ENCODE data around the gene TRAPPC1. TPM values are rescaled to one million over a fixed set of nuclear protein-coding genes. Genes with fewer than 3 reads are reported as not detected.
A peak's percentile ranks its signal among the peaks of the same experiment; 100 is the strongest.

Gene TRAPPC1
- total and polyA plus RNA-seq, 5 experiments from 2014 or later = 93.4 to 219 (median 199) TPM

DNA sequence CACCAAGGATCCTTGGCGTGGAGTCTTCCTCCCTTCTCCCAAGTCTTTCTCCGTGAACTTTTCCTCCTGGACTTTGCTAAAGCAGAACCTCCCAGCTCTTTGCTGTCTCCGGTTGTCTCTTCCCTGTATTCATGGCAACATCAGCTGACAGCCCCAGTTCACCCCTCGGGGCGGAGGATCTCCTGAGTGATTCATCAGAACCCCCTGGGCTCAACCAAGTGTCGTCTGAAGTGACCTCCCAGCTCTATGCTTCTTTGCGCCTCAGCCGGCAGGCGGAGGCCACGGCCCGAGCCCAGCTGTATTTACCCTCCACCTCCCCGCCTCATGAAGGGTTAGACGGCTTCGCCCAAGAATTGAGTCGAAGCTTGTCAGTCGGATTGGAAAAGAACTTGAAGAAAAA lies 1.2 kb upstream of the TRAPPC1 start:
- peaks cover 27 to 53% (median 50%) of the 10 kb centered on the region in 4 donors for H3K4me1 Mint-ChIP-seq
- no peak for DNase-seq
- POLR2A ChIA-PET = interaction anchor here (0.6 to 6.2 kb wide), 12 partner anchors 11 to 288 kb away, joined by 3 to 110 read pairs (median 10); partner anchors contain the start of genes CYB5D1, KDM6B, NAA38 and RNF227
- no peaks in the 10 kb centered on the region for H3K27me3 Mint-ChIP-seq
- H3K27ac Mint-ChIP-seq = peak overlapping the region; percentile 91 to 99 (median 97)
- H3K4me3 Mint-ChIP-seq = peak overlapping the region; percentile 87 to 100 (median 98)
- no peak for ATAC-seq
- no peaks in the 10 kb centered on the region for H3K9me3 Mint-ChIP-seq
- H3K36me3 Mint-ChIP-seq = peaks cover 0 to 33% (median 4%) of the 10 kb centered on the region in 3 donors

DNA sequence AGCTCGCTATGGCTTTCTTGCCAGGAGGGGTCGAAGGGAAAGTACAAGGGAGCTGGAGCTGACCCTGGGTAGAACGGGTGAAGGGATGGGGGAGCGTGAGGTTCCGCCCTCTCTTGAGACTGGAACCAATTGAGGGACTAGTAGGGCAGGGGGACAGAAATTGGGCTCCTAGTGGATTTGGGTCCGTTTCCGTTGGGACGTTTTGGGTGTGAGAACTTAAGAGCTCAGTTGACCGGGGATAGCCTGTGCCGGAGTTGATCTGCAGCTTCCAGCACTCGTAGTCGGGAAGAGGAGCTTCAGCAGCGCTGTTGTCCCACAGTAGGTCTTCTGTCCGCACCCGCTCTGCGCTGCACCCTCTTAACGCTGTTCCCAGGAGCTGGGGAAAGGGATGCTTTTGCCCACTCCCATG lies 741 bp upstream of the TRAPPC1 start:
- no peaks in the 10 kb centered on the region for H3K27me3 Mint-ChIP-seq
- peak overlapping the region; percentile 87 to 100 (median 98) for H3K4me3 Mint-ChIP-seq
- POLR2A ChIA-PET = interaction anchor here (0.6 to 6.2 kb wide), 11 partner anchors 10 to 289 kb away, joined by 3 to 110 read pairs (median 11); partner anchors contain the start of genes CYB5D1, KDM6B, NAA38 and RNF227
- ATAC-seq (peak; percentile 24), DNase-seq (no peak)
- peaks cover 0 to 34% (median 4%) of the 10 kb centered on the region in 3 donors for H3K36me3 Mint-ChIP-seq
- H3K9me3 Mint-ChIP-seq = no peaks in the 10 kb centered on the region
- peak overlapping the region; percentile 91 to 99 (median 97) for H3K27ac Mint-ChIP-seq
- peaks cover 28 to 56% (median 51%) of the 10 kb centered on the region in 4 donors for H3K4me1 Mint-ChIP-seq

DNA sequence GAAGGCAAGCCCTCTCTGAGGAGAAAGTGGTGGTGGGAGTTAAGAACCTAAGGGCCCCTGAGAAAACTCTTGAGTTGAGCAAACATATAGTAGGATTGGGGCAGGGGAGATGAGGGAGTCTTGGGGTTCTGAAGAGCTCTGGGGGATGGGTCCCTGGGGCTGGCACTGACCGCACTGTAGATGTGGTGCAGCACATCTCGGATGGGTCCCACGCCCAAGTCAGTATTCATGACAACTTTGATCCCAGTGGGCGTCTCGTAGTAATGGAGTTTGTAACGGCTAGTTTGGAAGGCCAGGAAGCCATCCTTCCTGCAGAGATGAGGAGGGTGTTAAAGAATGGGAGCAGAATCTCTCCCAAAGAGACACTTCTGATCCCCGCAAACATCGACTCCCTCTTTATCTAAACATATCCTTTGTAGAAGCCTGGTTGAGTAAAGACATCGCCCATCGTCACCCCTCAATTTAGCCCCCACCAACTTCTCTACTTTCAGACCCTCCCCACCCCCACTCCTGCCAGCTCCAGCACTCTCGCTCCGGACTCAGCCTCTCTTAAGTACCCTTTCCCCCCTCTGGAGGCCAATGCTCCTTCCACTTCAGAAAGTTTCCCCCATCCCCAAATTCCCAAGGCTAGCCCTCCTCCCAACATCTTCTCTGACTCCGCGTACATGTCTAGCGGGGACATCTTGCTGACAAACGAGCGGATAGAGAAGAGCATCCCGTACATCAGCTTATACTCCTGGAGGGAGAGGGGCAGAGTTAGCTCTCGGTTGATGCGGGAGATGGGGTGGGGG lies 710 bp downstream of the TRAPPC1 start:
- ATAC-seq = no peak
- POLR2A ChIA-PET = interaction anchor here (0.6 to 6.2 kb wide), 9 partner anchors 9 to 244 kb away, joined by 3 to 110 read pairs (median 11); partner anchors contain the start of genes CYB5D1, KDM6B, NAA38 and RNF227
- Mint-ChIP-seq H3K27me3 (no peaks in the 10 kb centered on the region), H3K36me3 (peaks cover 0 to 21% (median 0%) of the 10 kb centered on the region in 3 donors), H3K4me1 (peaks cover 28 to 56% (median 51%) of the 10 kb centered on the region in 4 donors), H3K27ac (peak overlapping the region; percentile 74 to 99 (median 97)), H3K9me3 (no peaks in the 10 kb centered on the region), H3K4me3 (peak overlapping the region; percentile 87 to 100 (median 98))
- no peak for DNase-seq

DNA sequence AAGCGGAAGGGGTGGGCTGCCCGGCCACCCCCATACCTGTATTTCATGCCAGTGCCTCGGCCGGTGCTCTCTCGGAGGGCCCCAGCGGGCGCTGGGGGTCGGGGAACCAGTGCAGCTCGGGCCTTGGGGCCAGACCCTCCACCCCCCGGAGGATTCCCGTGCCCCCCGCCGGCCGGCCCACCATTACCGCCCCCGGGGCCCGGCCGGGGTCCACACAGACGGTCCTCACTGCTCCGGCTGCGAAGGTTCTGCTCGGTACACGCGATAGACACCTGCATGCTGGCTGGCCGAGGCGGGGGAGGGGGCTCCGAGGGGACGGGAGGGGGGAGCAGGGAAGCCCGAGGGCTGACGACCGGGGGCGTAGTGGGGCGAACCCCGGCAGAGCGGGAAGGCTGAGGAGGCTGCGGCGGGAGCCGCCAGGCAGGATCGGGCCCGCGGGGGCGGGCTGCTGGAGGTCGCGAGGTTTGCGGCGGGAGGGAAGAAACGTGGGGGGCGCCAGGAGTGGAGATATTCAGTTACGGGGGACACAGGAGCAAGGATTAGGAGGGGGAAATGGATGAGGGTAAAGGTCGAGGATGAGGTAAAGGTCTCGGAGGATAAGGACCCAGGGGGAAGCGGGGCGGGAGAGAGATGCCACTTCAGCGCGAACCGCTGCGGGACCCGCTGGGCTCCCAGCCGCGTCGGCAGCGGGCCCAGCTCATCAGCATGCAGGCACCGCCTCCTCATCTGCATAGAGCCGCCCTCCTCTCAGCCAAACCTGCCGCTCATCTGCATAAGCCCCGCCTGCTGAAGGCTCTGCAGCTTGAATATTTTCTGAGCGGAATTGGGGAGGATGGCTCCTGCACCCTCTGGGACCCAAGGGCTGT lies 2.4 kb downstream of the TRAPPC1 start, which contains the start of gene KCNAB3:
Gene KCNAB3, minus strand, starts transcription at position 699 of the 866 bp plus-strand sequence. Its CDS starts 421 bp downstream, at position 278.
- POLR2A ChIA-PET = interaction anchor here (1.2 to 6.2 kb wide), 2 partner anchors 12 to 243 kb away, joined by 5 to 110 read pairs; partner anchors contain the start of gene RNF227
- Mint-ChIP-seq H3K36me3 (peaks cover 0 to 10% (median 0%) of the 10 kb centered on the region in 3 donors), H3K4me1 (peaks cover 25 to 50% (median 43%) of the 10 kb centered on the region in 4 donors), H3K27ac (peak within 1 kb of the TSS; percentile 60 to 99 (median 90)), H3K4me3 (peak within 1 kb of the TSS; percentile 87 to 100 (median 98)), H3K27me3 (no peaks in the 10 kb centered on the region), H3K9me3 (no peaks in the 10 kb centered on the region)
- ATAC-seq (no peak), DNase-seq (peak in 5 of 10 donors; percentile 24 to 52 (median 32))

DNA sequence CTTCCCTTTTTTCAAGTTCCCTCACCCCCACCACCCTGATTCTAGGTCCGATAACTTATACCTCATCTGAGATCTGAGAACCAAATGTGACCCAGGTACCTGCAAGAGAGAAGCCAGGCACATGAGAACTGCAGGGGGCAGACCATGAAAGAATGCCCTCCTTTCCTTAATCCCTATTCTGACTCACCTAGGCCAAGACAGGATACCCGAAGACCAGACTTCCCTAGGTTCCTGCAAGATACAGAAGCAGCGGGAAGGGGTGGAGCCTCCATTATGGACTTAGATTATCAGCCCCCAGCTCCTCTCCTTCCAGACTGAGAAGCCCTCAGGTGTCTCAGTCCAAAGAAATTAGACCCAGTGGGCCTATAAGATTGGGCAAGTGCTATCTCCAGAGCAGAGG lies 4.2 kb downstream of the TRAPPC1 start:
- Mint-ChIP-seq H3K4me1 (peaks cover 15 to 43% (median 38%) of the 10 kb centered on the region in 4 donors), H3K9me3 (no peaks in the 10 kb centered on the region), H3K27me3 (no peaks in the 10 kb centered on the region), H3K36me3 (peaks cover 0 to 10% (median 0%) of the 10 kb centered on the region in 3 donors), H3K27ac (peak overlapping the region in 2 of 10 donors; percentile 2 to 17), H3K4me3 (peak overlapping the region in 1 of 10 donors; percentile 2)
- DNase-seq = no peak
- no peak for ATAC-seq
- POLR2A ChIA-PET = interaction anchor here (2.2 to 6.2 kb wide), 2 partner anchors 10 to 12 kb away, joined by 6 to 110 read pairs; partner anchors contain the start of gene RNF227

DNA sequence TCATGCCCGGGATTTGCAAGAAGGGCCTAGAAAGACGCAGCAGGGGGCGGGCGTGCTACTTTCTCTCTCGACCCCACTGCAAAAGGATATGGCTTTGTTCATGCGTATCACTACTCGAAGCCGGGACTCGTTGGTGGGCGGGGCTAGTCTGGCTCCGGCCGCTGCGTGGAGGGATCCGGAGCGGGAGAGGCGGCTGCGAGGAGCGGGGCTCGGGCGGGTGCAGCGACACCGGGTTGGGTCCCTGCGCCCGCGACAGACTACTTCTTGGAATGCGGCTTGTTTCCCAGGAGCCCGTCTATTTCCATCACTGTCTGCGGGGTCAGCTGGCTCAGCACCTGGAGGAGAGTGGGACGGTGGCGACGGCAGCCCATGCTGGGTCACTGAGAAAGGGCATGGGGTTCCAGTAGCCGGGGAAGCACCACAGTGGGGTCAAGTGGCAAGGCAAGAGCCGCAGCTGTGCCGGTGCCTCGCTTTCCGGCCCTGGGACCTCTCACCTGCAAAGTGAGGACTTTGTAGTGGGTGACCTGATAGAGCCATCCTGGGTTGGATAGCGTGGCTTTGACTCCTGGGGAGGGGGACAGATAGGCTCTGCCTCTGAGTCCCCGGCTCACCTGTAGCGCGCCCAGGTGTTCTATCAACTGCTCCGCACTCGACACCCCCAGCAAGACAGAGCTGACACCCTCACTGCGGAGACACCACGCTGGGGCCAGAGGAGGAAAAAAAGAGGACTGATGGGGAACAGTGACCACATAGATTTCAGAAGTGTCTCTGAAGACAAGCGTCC lies 8.7 kb downstream of the TRAPPC1 start:
- ATAC-seq (peak; percentile 93 to 94), DNase-seq (peak; percentile 80 to 92 (median 84))
- POLR2A ChIA-PET = interaction anchor here (0.7 to 3.2 kb wide), 12 partner anchors 9 to 236 kb away, joined by 3 to 32 read pairs (median 4); partner anchors contain the start of genes CNTROB, TP53 and TRAPPC1
- Mint-ChIP-seq H3K4me1 (peaks cover 9 to 27% (median 23%) of the 10 kb centered on the region in 4 donors), H3K27me3 (no peaks in the 10 kb centered on the region), H3K4me3 (peak overlapping the region; percentile 79 to 88 (median 86)), H3K9me3 (no peaks in the 10 kb centered on the region), H3K27ac (peak overlapping the region; percentile 93 to 99 (median 96)), H3K36me3 (peaks cover 0 to 3% (median 0%) of the 10 kb centered on the region in 3 donors)

DNA sequence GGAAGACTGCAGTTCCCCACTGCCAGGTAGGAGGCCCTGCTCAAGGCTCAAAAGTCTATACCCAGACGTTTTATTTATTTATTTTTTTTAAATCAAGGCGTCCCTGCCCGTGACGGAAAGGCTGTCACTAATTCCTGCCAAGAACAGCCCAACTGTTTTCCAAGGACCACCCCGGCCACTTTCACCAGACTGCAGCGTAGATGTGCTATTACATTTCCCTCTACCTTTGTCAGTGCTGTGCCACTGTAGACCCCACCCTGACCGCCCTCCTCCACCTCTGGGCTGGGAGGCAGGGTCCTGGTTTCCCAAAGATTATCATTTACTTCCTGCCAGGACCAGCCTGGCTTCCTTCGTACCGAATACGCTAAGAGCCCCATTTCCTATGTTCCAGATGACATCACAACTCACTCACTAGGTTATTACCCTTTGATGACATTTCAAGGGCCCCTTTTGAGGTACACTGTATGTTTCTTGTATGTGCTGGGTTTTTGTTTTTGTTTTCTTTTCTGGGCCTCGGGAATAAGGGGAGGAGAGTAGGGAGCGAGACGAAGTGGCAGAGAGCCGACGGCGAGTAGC lies 9.4 kb downstream of the TRAPPC1 start:
- no peak for DNase-seq
- peaks cover 7 to 25% (median 21%) of the 10 kb centered on the region in 4 donors for H3K4me1 Mint-ChIP-seq
- H3K27ac Mint-ChIP-seq = peak overlapping the region; percentile 93 to 99 (median 96)
- no peaks in the 10 kb centered on the region for H3K36me3 Mint-ChIP-seq
- peak; percentile 67 to 84 for ATAC-seq
- no peaks in the 10 kb centered on the region for H3K27me3 Mint-ChIP-seq
- no peaks in the 10 kb centered on the region for H3K9me3 Mint-ChIP-seq
- POLR2A ChIA-PET = interaction anchor here (0.7 to 3.2 kb wide), 11 partner anchors 9 to 236 kb away, joined by 3 to 32 read pairs (median 4); partner anchors contain the start of genes CNTROB, TP53 and TRAPPC1
- H3K4me3 Mint-ChIP-seq = peak overlapping the region; percentile 79 to 88 (median 86)

DNA sequence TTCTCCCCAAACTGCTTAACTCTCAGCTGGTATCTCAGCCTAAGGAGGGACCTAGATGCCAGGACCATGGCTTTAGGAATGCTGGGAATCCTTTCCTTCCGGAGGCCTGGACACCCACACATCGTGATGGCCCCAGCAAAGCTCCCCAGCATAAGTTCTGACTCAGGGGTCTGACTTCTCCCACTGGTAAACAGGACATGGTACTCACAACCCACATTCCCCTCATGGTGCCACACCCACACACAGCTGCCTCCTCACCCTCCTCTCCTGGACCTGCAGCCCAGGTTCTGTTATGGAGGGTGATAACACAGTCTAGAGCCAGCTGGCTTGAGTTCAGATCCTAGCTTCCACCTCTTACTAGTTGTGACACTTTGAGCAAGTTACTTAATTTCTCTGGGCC lies 14.9 kb downstream of the TRAPPC1 start:
- H3K27me3 Mint-ChIP-seq = no peaks in the 10 kb centered on the region
- H3K27ac Mint-ChIP-seq = peak overlapping the region; percentile 79 to 96 (median 90)
- H3K9me3 Mint-ChIP-seq = no peaks in the 10 kb centered on the region
- DNase-seq (no peak), ATAC-seq (no peak)
- H3K36me3 Mint-ChIP-seq = peaks cover 0 to 5% (median 0%) of the 10 kb centered on the region in 3 donors
- peaks cover 25 to 44% (median 34%) of the 10 kb centered on the region in 4 donors for H3K4me1 Mint-ChIP-seq
- peak overlapping the region; percentile 82 to 93 (median 88) for H3K4me3 Mint-ChIP-seq
- POLR2A ChIA-PET = interaction anchor here (0.6 to 6.3 kb wide), 13 partner anchors 14 to 231 kb away, joined by 3 to 110 read pairs (median 6); partner anchors contain the start of genes CNTROB, CYB5D1, KCNAB3 and NAA38

DNA sequence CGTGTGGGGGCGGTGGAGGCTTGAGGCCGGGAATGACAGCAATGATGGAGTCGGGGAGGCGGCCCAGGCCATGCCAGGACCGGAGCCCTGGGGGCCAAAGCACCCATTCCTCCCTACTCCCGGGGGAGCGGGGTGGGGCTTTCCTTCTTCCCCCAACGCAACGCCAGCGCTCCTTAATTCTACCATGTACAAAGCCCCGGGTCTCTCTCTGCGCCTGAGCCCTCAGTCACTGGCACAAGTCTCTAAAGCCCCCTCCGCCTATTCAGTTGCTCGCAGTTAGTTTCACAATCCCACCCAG lies 15.4 kb downstream of the TRAPPC1 start:
- H3K27ac Mint-ChIP-seq = peak overlapping the region; percentile 79 to 96 (median 90)
- no peak for DNase-seq
- peaks cover 26 to 43% (median 32%) of the 10 kb centered on the region in 4 donors for H3K4me1 Mint-ChIP-seq
- peak overlapping the region; percentile 82 to 93 (median 88) for H3K4me3 Mint-ChIP-seq
- POLR2A ChIA-PET = interaction anchor here (0.6 to 6.3 kb wide), 23 partner anchors 8 to 239 kb away, joined by 3 to 110 read pairs (median 5); partner anchors contain the start of genes CNTROB, CYB5D1, KCNAB3 and NAA38
- no peaks in the 10 kb centered on the region for H3K27me3 Mint-ChIP-seq
- H3K36me3 Mint-ChIP-seq = peaks cover 0 to 9% (median 0%) of the 10 kb centered on the region in 3 donors
- no peaks in the 10 kb centered on the region for H3K9me3 Mint-ChIP-seq
- no peak for ATAC-seq

DNA sequence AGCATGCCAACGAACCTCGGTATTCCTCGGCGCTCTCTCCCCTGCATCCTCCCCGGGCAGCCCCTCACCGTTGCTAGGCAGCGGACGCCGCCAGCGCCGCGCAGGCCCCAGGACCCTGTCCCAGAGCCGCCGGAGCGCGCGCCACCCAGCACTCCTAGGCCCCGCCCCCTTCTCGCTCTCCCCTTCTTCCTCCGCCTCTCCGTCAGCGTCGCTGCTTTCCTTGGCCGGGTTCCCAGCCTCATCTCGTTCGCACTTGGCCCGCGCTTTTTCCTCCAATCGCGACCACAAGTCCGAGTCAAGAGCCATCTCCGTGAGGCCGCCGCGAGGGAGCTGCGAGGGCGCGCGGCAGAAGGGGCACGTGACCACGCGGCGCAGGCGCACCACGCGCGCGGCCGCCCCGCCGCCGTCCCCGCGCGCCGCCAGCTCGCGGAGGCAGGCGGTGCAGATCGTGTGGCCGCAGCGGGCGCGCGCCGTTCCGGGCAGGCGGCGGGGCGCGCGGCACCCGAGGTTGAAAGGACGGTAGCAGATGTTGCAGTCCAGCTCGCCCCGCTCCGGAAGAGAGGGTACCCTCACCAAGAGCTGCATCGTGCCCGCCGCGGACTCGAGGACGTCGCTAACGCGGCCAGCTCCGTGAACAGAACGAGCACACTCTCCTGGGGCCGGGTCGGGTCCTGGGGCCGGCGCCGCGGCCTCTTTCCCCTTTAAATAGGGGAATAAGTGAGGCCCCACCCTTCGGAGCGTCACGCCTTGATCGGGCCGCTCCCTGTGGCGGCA lies 15.9 kb downstream of the TRAPPC1 start, which contains the start of gene RNF227:
Gene RNF227, minus strand, starts transcription at position 679 of the 774 bp plus-strand sequence. Its CDS starts 94 bp downstream, at position 585.
- peaks cover 0 to 15% (median 0%) of the 10 kb centered on the region in 3 donors for H3K36me3 Mint-ChIP-seq
- no peaks in the 10 kb centered on the region for H3K9me3 Mint-ChIP-seq
- H3K4me1 Mint-ChIP-seq = peaks cover 26 to 42% (median 32%) of the 10 kb centered on the region in 4 donors
- no peaks in the 10 kb centered on the region for H3K27me3 Mint-ChIP-seq
- POLR2A ChIA-PET = interaction anchor here (0.6 to 6.3 kb wide), 26 partner anchors 9 to 373 kb away, joined by 3 to 110 read pairs (median 4); partner anchors contain the start of genes CNTROB, CYB5D1, KCNAB3 and NAA38
- H3K4me3 Mint-ChIP-seq = peak within 1 kb of the TSS; percentile 86 to 93 (median 90)
- H3K27ac Mint-ChIP-seq = peak within 1 kb of the TSS; percentile 86 to 96 (median 94)
- ATAC-seq (peak; percentile 79 to 83), DNase-seq (peak; percentile 61 to 91 (median 80))
